ENCODE results near the gene MAP3K7. TPM values are rescaled to one million over a fixed set of nuclear protein-coding genes. Genes with fewer than 3 reads are reported as not detected.

Gene MAP3K7
- total and polyA plus RNA-seq, 2 experiments from 2014 or later, result 33.2 to 47.1 TPM

GRCh38 chr6:90573624-90574023, 13.2 kb downstream of the MAP3K7 start:
- Histone ChIP-seq H3F3A (replicated peaks; ENCODE audit: low read depth) (no peaks in the 10 kb centered on the region), H3K79me2 (replicated peaks; ENCODE audit: insufficient read depth) (peaks cover 71% of the 10 kb centered on the region), H3K9me2 (ENCODE audit: insufficient read depth) (no peaks in the 10 kb centered on the region), H3K4me3 (no peak overlapping the region), H2AFZ (no peak overlapping the region), H3K4me2 (no peak overlapping the region), H3K27me3 (ENCODE audit: insufficient read depth) (no peaks in the 10 kb centered on the region), H3K27ac (ENCODE audit: low read depth) (no peak overlapping the region), H3K4me1 (ENCODE audit: insufficient read depth) (peaks cover 10% of the 10 kb centered on the region; the same call in 1 of the 2 replicates), H3K36me3 (ENCODE audit: insufficient read depth) (peaks cover 1% of the 10 kb centered on the region; the same call in 1 of the 2 replicates), H4K20me1 (replicated peaks; ENCODE audit: insufficient read depth) (peaks cover 34% of the 10 kb centered on the region)
- DNase-seq (ENCODE audit: low spot score) (no peak), ATAC-seq (no peak)
- H3K36me3 Mint-ChIP-seq (ENCODE audit: low read depth), result peaks cover 12% of the 10 kb centered on the region
- H3K4me1 Mint-ChIP-seq, result no peaks in the 10 kb centered on the region
- H3K27ac Mint-ChIP-seq, result no peak overlapping the region
- no peaks in the 10 kb centered on the region for H3K27me3 Mint-ChIP-seq (ENCODE audit: insufficient read depth, low read depth, poor library complexity)
- no peaks in the 10 kb centered on the region for H3K9me3 Mint-ChIP-seq
- no peak overlapping the region for H3K4me3 Mint-ChIP-seq
- TF ChIP-seq EZH2 (IDR thresholded peaks at IDR 0.05; ENCODE audit: low read depth, unreplicated experiment), result no peak
- no peak for TF ChIP-seq NANOG (IDR thresholded peaks at IDR 0.05; ENCODE audit: borderline replicate concordance)
- TF ChIP-seq ETS1 (IDR thresholded peaks at IDR 0.05), result no peak
- TF ChIP-seq REST (IDR thresholded peaks at IDR 0.05; ENCODE audit: unreplicated experiment), result no peak
- no peak for TF ChIP-seq ZNF331 (CRISPR knock-in tag; IDR thresholded peaks at IDR 0.05; ENCODE audit: low read depth)
- no peak for TF ChIP-seq STAT1 (IDR thresholded peaks at IDR 0.05; ENCODE audit: unreplicated experiment)
- no peak for TF ChIP-seq POLR2AphosphoS5 (IDR thresholded peaks at IDR 0.05; ENCODE audit: low read depth)
- TF ChIP-seq ZNF462 (CRISPR knock-in tag; IDR thresholded peaks at IDR 0.05), result no peak
- no peak for TF ChIP-seq EZH2phosphoT487 (IDR thresholded peaks at IDR 0.05; ENCODE audit: unreplicated experiment)
- TF ChIP-seq CTCF (conservative IDR thresholded peaks at IDR 0.05; ENCODE audit: low read depth in 2 of 2), result no peak
- TF ChIP-seq ZNF114 (CRISPR knock-in tag; IDR thresholded peaks at IDR 0.05), result no peak
- TF ChIP-seq JUNB (IDR thresholded peaks at IDR 0.05; ENCODE audit: unreplicated experiment), result no peak
- no peak for TF ChIP-seq CREB1 (CRISPR knock-in tag; IDR thresholded peaks at IDR 0.05; ENCODE audit: low read depth)

Measured in GM23338 (cell line).